DOHH2 (cell line): ENCODE measurements around the gene PAFAH2.
"Not testable (repeated sequence)": the region's sequence is repeated elsewhere in the genome, so short reads cannot be mapped to it uniquely, and the experiment has no call there.

ENCODE experiments used
- H3F3A ChIP-seq: fragments of 200-600 bp; sonication (generic), shearing (Covaris generic); 2 replicates; pipeline ENCODE4 v1.6.0; 2016; ENCODE audit warnings: antibody characterized with exemption, mild to moderate bottlenecking; ENCODE audit not compliant: control insufficient read depth, insufficient read depth
- H3K27ac ChIP-seq: fragments of 200-600 bp; sonication (generic); 2 replicates; pipeline ENCODE4 v1.5.1; 2014; ENCODE audit warnings: low read depth, mild to moderate bottlenecking, low read length, moderate library complexity
- H3K27me3 ChIP-seq: fragments of 200-600 bp; sonication (generic); 2 replicates; pipeline ENCODE4 v1.6.1; 2014; ENCODE audit warnings: mild to moderate bottlenecking, low read length, mixed read lengths; ENCODE audit not compliant: control insufficient read depth
- H3K36me3 ChIP-seq: fragments of 200-600 bp; sonication (generic); 2 replicates; pipeline ENCODE4 v1.6.1; 2014; ENCODE audit warnings: mild to moderate bottlenecking, low read length, moderate library complexity, mixed read lengths; ENCODE audit not compliant: control insufficient read depth
- H3K4me1 ChIP-seq: fragments of 200-600 bp; sonication (generic); 2 replicates; pipeline ENCODE4 v1.6.1; 2014; ENCODE audit warnings: mild to moderate bottlenecking, low read length, mixed read lengths; ENCODE audit not compliant: control insufficient read depth
- H3K4me2 ChIP-seq: fragments of 200-600 bp; sonication (generic); 2 replicates; pipeline ENCODE4 v1.6.0; 2014; ENCODE audit warnings: mild to moderate bottlenecking, low read length, moderate library complexity
- H3K4me3 ChIP-seq: fragments of 200-600 bp; sonication (generic); 2 replicates; pipeline ENCODE4 v1.5.1; 2014; ENCODE audit warnings: mild to moderate bottlenecking, low read length, mixed read lengths
- H3K79me2 ChIP-seq: fragments of 200-600 bp; sonication (generic); 2 replicates; pipeline ENCODE4 v1.6.1; 2014; ENCODE audit warnings: mild to moderate bottlenecking, low read length, mixed read lengths; ENCODE audit not compliant: control insufficient read depth
- H3K9me2 ChIP-seq: fragments of 200-600 bp; sonication (generic); replicated peaks from 2 replicates; pipeline ENCODE4 v1.6.1; 2014; ENCODE audit warnings: mild to moderate bottlenecking, low read length, mixed read lengths; ENCODE audit not compliant: control insufficient read depth
- H3K9me3 ChIP-seq: fragments of 200-600 bp; sonication (generic); 2 replicates; pipeline ENCODE4 v1.6.1; 2014; ENCODE audit warnings: antibody characterized with exemption, low read length, mixed read lengths; ENCODE audit not compliant: control insufficient read depth, insufficient read depth
- H4K20me1 ChIP-seq: fragments of 200-600 bp; sonication (generic); 2 replicates; pipeline ENCODE4 v1.6.0; 2014; ENCODE audit warnings: low read depth, mild to moderate bottlenecking, antibody characterized with exemption, low read length, moderate library complexity; ENCODE audit not compliant: control insufficient read depth, insufficient read depth
- EZH2phosphoT487 ChIP-seq: fragments of 200-600 bp; sonication (generic); IDR thresholded peaks from 2 replicates; pipeline ENCODE4 v1.6.1; 2017; ENCODE audit warnings: borderline replicate concordance, mild to moderate bottlenecking, antibody characterized with exemption, low read length, moderate library complexity, mixed read lengths
- TF ChIP-seq, protein P1 (sequence below): fragments of 200-600 bp; sonication (generic); IDR thresholded peaks from one replicate; pipeline ENCODE4 v1.5.1; 2014; ENCODE audit warnings: antibody characterized with exemption, mild to moderate bottlenecking, low read depth, low read length; ENCODE audit not compliant: poor library complexity, severe bottlenecking

The PAFAH2 gene

DNA sequence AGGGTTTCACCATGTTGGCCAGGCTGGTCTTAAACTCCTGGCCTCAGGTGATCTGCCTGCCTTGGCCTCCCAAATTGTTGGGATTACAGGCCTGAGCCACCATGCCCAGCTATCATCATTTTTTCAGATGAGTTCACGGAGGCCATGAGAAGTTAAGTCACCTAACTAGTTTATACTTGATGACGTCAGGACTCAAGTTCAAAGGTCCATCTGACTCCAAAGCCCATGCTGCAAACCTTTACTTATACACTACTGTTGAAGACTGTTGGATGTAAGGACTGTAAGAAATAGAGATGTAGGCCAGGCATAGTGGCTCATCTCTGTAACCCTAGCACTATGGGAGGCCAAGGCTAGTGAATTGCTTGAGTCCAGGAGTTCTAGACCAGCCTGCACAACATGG is 50.8 kb downstream of the PAFAH2 start:
- H3K4me1 ChIP-seq: no peaks in the 10 kb centered on the region
- H3K4me3 ChIP-seq: no peak overlapping the region
- H4K20me1 ChIP-seq: no peaks in the 10 kb centered on the region
- H3K9me3 ChIP-seq: peaks cover 7% of the 10 kb centered on the region
- H3K79me2 ChIP-seq: no peaks in the 10 kb centered on the region
- no peak for TF ChIP-seq EZH2phosphoT487
- TF ChIP-seq, protein P1, sequence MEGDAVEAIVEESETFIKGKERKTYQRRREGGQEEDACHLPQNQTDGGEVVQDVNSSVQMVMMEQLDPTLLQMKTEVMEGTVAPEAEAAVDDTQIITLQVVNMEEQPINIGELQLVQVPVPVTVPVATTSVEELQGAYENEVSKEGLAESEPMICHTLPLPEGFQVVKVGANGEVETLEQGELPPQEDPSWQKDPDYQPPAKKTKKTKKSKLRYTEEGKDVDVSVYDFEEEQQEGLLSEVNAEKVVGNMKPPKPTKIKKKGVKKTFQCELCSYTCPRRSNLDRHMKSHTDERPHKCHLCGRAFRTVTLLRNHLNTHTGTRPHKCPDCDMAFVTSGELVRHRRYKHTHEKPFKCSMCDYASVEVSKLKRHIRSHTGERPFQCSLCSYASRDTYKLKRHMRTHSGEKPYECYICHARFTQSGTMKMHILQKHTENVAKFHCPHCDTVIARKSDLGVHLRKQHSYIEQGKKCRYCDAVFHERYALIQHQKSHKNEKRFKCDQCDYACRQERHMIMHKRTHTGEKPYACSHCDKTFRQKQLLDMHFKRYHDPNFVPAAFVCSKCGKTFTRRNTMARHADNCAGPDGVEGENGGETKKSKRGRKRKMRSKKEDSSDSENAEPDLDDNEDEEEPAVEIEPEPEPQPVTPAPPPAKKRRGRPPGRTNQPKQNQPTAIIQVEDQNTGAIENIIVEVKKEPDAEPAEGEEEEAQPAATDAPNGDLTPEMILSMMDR: no peak
- H3K4me2 ChIP-seq: no peak overlapping the region
- H3K36me3 ChIP-seq: no peaks in the 10 kb centered on the region
- no peaks in the 10 kb centered on the region for H3K27me3 ChIP-seq
- H3F3A ChIP-seq: no peaks in the 10 kb centered on the region
- H3K27ac ChIP-seq: no peak overlapping the region
- no peaks in the 10 kb centered on the region for H3K9me2 ChIP-seq

- Histone ChIP-seq H3K4me3 (no peak overlapping the region), H3F3A (no peaks in the 10 kb centered on the region), H3K79me2 (no peaks in the 10 kb centered on the region), H3K9me2 (no peaks in the 10 kb centered on the region), H3K27me3 (no peaks in the 10 kb centered on the region), H3K36me3 (no peaks in the 10 kb centered on the region), H3K4me1 (no peaks in the 10 kb centered on the region), H4K20me1 (no peaks in the 10 kb centered on the region), H3K27ac (no peak overlapping the region), H3K9me3 (peaks cover 7% of the 10 kb centered on the region), H3K4me2 (no peak overlapping the region)
- TF ChIP-seq EZH2phosphoT487: no peak
- TF ChIP-seq, protein P1: no peak
These were observed 52.1 kb downstream of the PAFAH2 start for GRCh38 chr1:25945761-25946160.

DNA sequence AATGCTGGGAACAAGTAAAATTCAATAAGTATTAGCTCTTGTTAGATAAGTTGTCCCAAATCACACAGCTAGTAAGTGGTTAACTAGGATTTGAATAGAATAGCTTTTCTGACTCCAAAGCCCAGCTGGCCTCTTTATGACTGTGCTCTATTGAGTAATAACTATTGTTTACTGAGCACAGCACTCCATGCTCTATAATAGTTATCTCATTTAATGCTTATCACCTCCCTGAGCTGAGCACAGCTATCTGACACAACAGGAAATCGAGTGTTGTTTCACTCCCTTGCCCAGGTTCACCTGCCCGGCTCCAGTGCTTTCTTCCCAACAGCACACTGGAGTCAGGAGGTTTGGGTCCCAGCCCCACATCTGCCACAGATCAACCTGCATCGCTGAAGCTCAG is 52.9 kb downstream of the PAFAH2 start:
- Histone ChIP-seq H4K20me1 (no peaks in the 10 kb centered on the region), H3K9me3 (peaks cover 7% of the 10 kb centered on the region), H3K79me2 (no peaks in the 10 kb centered on the region)

GRCh38 chr1:25943511-25943910 is 54.4 kb downstream of the PAFAH2 start:
- not testable (repeated sequence) for H3K79me2 ChIP-seq, H4K20me1 ChIP-seq, H3K4me3 ChIP-seq, H3K27ac ChIP-seq, H3K27me3 ChIP-seq, H3F3A ChIP-seq, H3K4me2 ChIP-seq, H3K36me3 ChIP-seq, H3K9me2 ChIP-seq, H3K4me1 ChIP-seq, H3K9me3 ChIP-seq

More for the DNA sequence above, 52.9 kb downstream of the PAFAH2 start:
- Histone ChIP-seq H3F3A (no peaks in the 10 kb centered on the region), H3K27ac (no peak overlapping the region), H3K4me3 (no peak overlapping the region), H3K4me1 (no peaks in the 10 kb centered on the region), H3K27me3 (no peaks in the 10 kb centered on the region), H3K4me2 (no peak overlapping the region), H3K36me3 (no peaks in the 10 kb centered on the region), H3K9me2 (no peaks in the 10 kb centered on the region)
- TF ChIP-seq EZH2phosphoT487: no peak
- TF ChIP-seq, protein P1: no peak
